Heart left ventricle (tissue), 16 donors: ENCODE measurements around the gene CKB. TPM values are rescaled to one million over a fixed set of nuclear protein-coding genes. Genes with fewer than 3 reads are reported as not detected.

Experiments
- ATAC-seq, 4 donors: fragments of 200-7000 bp; cut with Tn5 transposase; one replicate each; pipeline ENCODE4 v1.9.1; 2020 to 2022; ENCODE audit warnings: moderate library complexity in 4 of 4, mild to moderate bottlenecking in 3 of 4, moderate number of reproducible peaks in 1 of 4
- DNase-seq, 5 donors: peaks; one replicate each; pipeline ENCODE4 v3.0.0-alpha.2; 2020
- H3K27ac ChIP-seq, 12 donors: fragments of 200-600 bp; sonication (generic) in 4 of 12; one replicate each; pipeline versions ENCODE4 v1.5.0 to v1.8.0; 2016 to 2022; ENCODE audit warnings: mild to moderate bottlenecking in 2 of 12
- H3K27me3 ChIP-seq, 9 donors: fragments of 200-600 bp; sonication (generic) in 2 of 9; one replicate each; pipeline versions ENCODE4 v1.5.1 to v1.8.0; 2016 to 2022; ENCODE audit warnings: mild to moderate bottlenecking in 3 of 9
- H3K36me3 ChIP-seq, 9 donors: fragments of 200-600 bp; sonication (generic) in 2 of 9; one replicate each; pipeline versions ENCODE4 v1.5.0 to v1.8.0; 2018 to 2022; ENCODE audit warnings: mild to moderate bottlenecking in 2 of 9
- H3K4me1 ChIP-seq, 12 donors: fragments of 200-600 bp; sonication (generic) in 4 of 12; one replicate each; pipeline versions ENCODE4 v1.5.0 to v1.8.0; 2016 to 2022; ENCODE audit warnings: mild to moderate bottlenecking in 3 of 12
- H3K4me3 ChIP-seq, 12 donors: fragments of 200-600 bp; sonication (generic) in 4 of 12; one replicate each; pipeline versions ENCODE4 v1.5.0 to v1.8.0; 2017 to 2022; ENCODE audit warnings: mild to moderate bottlenecking in 9 of 12, moderate library complexity in 4 of 12
- H3K9me3 ChIP-seq, 12 donors: fragments of 200-600 bp; sonication (generic) in 4 of 12; one replicate each; pipeline versions ENCODE4 v1.5.0 to v1.8.0; 2016 to 2022; ENCODE audit warnings: mild to moderate bottlenecking in 1 of 12
- CTCF ChIP-seq, 12 donors: fragments of 200-600 bp; sonication (generic) in 4 of 12; IDR thresholded peaks; one replicate each; pipeline versions ENCODE4 v1.5.0 to v1.8.0; 2018 to 2022; ENCODE audit warnings: antibody characterized with exemption in 12 of 12, mild to moderate bottlenecking in 5 of 12
- POLR2A ChIP-seq, 2 donors: fragments of 450-650 bp; IDR thresholded peaks; one replicate each; pipeline ENCODE4 v1.6.1; 2017; ENCODE audit warnings: antibody characterized with exemption in 2 of 2, mild to moderate bottlenecking in 2 of 2, moderate library complexity in 2 of 2
- WGBS, 4 donors: extraction: QIAGEN DNeasy Blood & Tissue Kit in 2 of 4; methylation state at CpG; one replicate each; pipeline versions ENCODE4 v1.1.5 to v1.1.7; 2013 to 2018; 5-methylcytosine and 5-hydroxymethylcytosine counted together
- intact Hi-C, 10 donors: fragments of 100-400 bp; cut with DNase I; formaldehyde crosslinking; loops; one replicate each; pipeline versions ENCODE4 v1.11.1 to v1.14.2; 2022
- polyA plus RNA-seq, 2 donors: library from polyadenylated mRNA; stranded (reverse); fragments of 200-250 nt; gene quantifications; one replicate each; pipeline ENCODE4 v1.2.3, GENCODE V29; 2013
- total RNA-seq, 9 donors: library from RNA; depleted of rRNA in 2 of 9; stranded (reverse); fragments of >200 nt in 2 of 9; fragmentation: NEBNext Ultra II Directional in 3 of 9; extraction: Animal tissue kit (Norgen Biotek cat#: 25700) in 3 of 9; gene quantifications; one replicate each; pipeline versions ENCODE4 v1.1.0 to v1.2.4, GENCODE V29; 2016 to 2023
- donor health status: ischemic (EF 13 %, LVEDD 7.1; RV severe dilation, severe dysfunction).
- donor health status: healthy with polysubstance abuse.
- donor health status: DM: no; HTN: yes; CAD: no.
- donor health status: DM: no; HTN: no; CAD: no.
- donor health status: ischemic (EF 25% LVEDD 6.9; RV normal size, moderate dysfunction).
- donor health status: ischemic (EF 25% LVEDD 5.7; RV mildly dilated, moderate dysfunction).
- donor health status: healthy.
- donor health status: DM: yes; HTN: yes; CAD: no.
- donor health status: ischemic (EF 35%, LVEDD 5.7; RV mildly dilated, moderate dysfunction).
- donor health status: nonischemic (EF 11% LVEDD 7.7; RV severe dilation, severe dysfunction).
- donor health status: DM: yes; HTN: yes; CAD: no.
- donor health status: PGD.
- donor health status: ischemic (EF 29% LVEDD 5.4; RV normal size, mild dysfunction).
- donor health status: nonischemic (EF 23%, LVEDD 6.1; RV moderate dilation, normal function).

Gene CKB
- total and polyA plus RNA-seq, 11 donors, result 203 to 1,105 (median 529) TPM

- peak in 1 of 5 donors; percentile 37 for DNase-seq
- H3K4me3 ChIP-seq, result no peak overlapping the region
- peaks cover 2 to 92% (median 80%) of the 10 kb centered on the region in 9 donors for H3K36me3 ChIP-seq
- intact Hi-C loops, result loop anchor here in 5 of 10 donors (5.0 kb wide), 1 partner anchor 44 kb away; no protein-coding TSS in a partner anchor
- H3K9me3 ChIP-seq, result no peaks in the 10 kb centered on the region
- no peak for TF ChIP-seq POLR2A (IDR thresholded peaks at IDR 0.05)
- no peak for TF ChIP-seq CTCF (IDR thresholded peaks at IDR 0.05)
- 94 to 96% (median 94%) methylated on average over 18 of the region's 18 CpGs for WGBS, 4 donors
- H3K27ac ChIP-seq, result no peak overlapping the region
- no peaks in the 10 kb centered on the region for H3K27me3 ChIP-seq
- ATAC-seq, result no peak
- H3K4me1 ChIP-seq, result peaks cover 0 to 15% (median 9%) of the 10 kb centered on the region in 12 donors
Measured at GRCh38 chr14:103502877-103503276, 19.8 kb downstream of the CKB start.

GRCh38 chr14:103501921-103502669 is 20.5 kb downstream of the CKB start:
- no peak overlapping the region for H3K27ac ChIP-seq
- DNase-seq (peak in 1 of 5 donors; percentile 14), ATAC-seq (no peak)
- H3K27me3 ChIP-seq, result no peaks in the 10 kb centered on the region
- H3K4me3 ChIP-seq, result no peak overlapping the region
- WGBS, 4 donors, result 90 to 93% (median 92%) methylated on average over 9 of the region's 9 CpGs
- intact Hi-C loops, result loop anchor here in 6 of 10 donors (2.0 to 5.0 kb wide), 2 partner anchors 45 kb away; no protein-coding TSS in a partner anchor
- H3K4me1 ChIP-seq, result peaks cover 0 to 16% (median 10%) of the 10 kb centered on the region in 12 donors
- TF ChIP-seq CTCF (IDR thresholded peaks at IDR 0.05), result no peak
- TF ChIP-seq POLR2A (IDR thresholded peaks at IDR 0.05), result no peak
- no peaks in the 10 kb centered on the region for H3K9me3 ChIP-seq
- H3K36me3 ChIP-seq, result peaks cover 2 to 92% (median 83%) of the 10 kb centered on the region in 9 donors

- Histone ChIP-seq H3K27ac (peak overlapping the region in 3 of 12 donors; percentile 26 to 52 (median 31)), H3K4me3 (no peak overlapping the region), H3K9me3 (no peaks in the 10 kb centered on the region), H3K27me3 (no peaks in the 10 kb centered on the region), H3K4me1 (peaks cover 0 to 16% (median 10%) of the 10 kb centered on the region in 12 donors), H3K36me3 (peaks cover 2 to 100% (median 91%) of the 10 kb centered on the region in 9 donors)
- TF ChIP-seq CTCF (IDR thresholded peaks at IDR 0.05) (no peak), POLR2A (IDR thresholded peaks at IDR 0.05) (no peak)
- DNase-seq (peak in 1 of 5 donors; percentile 19), ATAC-seq (peak in 3 of 4 donors; percentile 16 to 44 (median 16))
- intact Hi-C loops, result loop anchor here in 6 of 10 donors (2.0 to 5.0 kb wide), 2 partner anchors 46 kb away; no protein-coding TSS in a partner anchor
- 63 to 71% (median 69%) methylated on average over 11 of the region's 11 CpGs for WGBS, 4 donors
Measured at GRCh38 chr14:103501041-103501870, 21.4 kb downstream of the CKB start.
